ENCODE measurements around the gene TULP4.
"Not testable (repeated sequence)": the region's sequence is repeated elsewhere in the genome, so short reads cannot be mapped to it uniquely, and the experiment has no call there.

Gene TULP4

DNA sequence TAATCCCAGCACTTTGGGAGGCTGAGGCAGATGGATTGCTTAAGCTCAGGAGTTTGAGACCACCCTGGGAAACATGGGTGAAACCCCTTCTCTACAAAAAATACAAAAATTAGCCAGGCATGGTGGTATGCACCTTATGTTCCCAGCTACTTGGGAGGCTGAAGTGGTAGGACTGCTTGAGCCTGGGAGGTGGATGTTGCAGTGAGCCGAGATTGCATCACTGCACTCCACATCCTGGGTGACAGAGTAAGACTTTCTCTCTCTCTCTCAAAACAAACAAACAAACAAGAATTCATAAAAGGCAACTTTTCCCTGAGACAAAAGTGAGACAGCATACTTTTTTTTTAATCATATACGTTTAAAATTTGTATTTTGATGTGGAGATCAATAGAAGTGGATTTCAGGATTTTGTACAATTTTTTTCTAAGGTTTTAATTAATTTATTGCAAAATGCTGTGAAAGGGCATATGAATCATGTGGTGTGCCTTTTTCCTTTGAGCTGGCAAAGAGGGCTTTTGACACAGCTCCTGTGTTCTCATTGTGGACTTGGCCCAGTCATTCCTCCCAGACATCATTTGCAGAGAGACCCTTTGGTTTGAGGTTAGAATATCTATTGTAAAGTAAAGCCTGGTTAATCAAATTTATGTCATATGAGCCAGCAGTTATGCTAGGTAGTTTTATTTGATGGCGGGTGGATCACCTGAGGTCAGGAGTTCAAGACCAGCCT lies 77.1 kb downstream of the TULP4 start:
- no peak for DNase-seq (ENCODE audit: low read depth in 1 of 2, low spot score in 1 of 2)

GRCh38 chr6:158391276-158391675 lies 79.0 kb downstream of the TULP4 start:
- no peak for DNase-seq (ENCODE audit: low read depth in 1 of 2, low spot score in 1 of 2)

GRCh38 chr6:158391977-158392376 lies 79.7 kb downstream of the TULP4 start:
- not testable (repeated sequence) for DNase-seq (ENCODE audit: low read depth in 1 of 2, low spot score in 1 of 2)

GRCh38 chr6:158396136-158396535 lies 83.9 kb downstream of the TULP4 start:
- DNase-seq (ENCODE audit: low read depth in 1 of 2, low spot score in 1 of 2): no peak

GRCh38 chr6:158397578-158397977 lies 85.3 kb downstream of the TULP4 start:
- DNase-seq (ENCODE audit: low read depth in 1 of 2, low spot score in 1 of 2): no peak

DNA sequence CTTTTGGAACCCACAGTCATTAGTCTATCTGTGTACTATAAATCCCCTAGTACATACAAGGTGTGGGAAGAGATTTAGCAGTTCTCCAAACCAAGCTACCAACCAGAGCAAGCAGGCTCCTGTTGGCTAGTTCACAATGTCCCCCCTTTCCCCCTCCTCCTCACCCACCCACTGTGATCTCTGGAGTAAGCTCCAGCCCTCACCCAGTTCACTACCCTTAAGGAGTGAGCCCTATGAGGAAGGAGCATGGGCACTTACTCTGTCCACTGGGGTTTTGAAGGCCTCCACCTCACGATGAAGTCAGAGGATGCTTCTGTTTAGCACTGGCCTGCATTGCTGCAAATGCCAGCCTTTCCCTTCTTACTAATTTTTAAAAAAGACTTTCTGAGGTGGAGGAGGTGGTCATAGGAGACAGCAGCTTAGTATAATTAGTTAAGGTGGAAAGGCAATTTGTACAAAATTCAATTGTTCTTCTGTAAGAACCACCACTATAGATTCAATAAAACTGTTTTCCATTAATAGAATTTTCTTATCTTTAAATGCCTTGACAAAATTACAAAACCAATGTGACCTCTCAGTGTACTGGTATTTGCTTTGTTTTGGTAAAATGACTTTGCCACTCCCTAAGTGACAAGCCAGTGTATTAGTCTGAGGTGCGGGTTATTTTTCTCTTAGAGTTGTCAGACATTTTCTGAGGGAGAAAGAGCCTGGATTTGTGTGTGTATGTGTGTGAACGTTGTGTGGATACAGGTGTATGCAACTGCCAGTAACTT lies 86.2 kb downstream of the TULP4 start:
- no peak for DNase-seq (ENCODE audit: low read depth in 1 of 2, low spot score in 1 of 2)

- DNase-seq (ENCODE audit: low read depth in 1 of 2, low spot score in 1 of 2): no peak
Measured at GRCh38 chr6:158399040-158399700, 86.9 kb downstream of the TULP4 start.

- DNase-seq (ENCODE audit: low read depth in 1 of 2, low spot score in 1 of 2): no peak
Measured at GRCh38 chr6:158402184-158402583, 89.9 kb downstream of the TULP4 start.

- DNase-seq (ENCODE audit: low read depth in 1 of 2, low spot score in 1 of 2): not testable (repeated sequence)
Measured at GRCh38 chr6:158405321-158405831, 93.1 kb downstream of the TULP4 start.

DNA sequence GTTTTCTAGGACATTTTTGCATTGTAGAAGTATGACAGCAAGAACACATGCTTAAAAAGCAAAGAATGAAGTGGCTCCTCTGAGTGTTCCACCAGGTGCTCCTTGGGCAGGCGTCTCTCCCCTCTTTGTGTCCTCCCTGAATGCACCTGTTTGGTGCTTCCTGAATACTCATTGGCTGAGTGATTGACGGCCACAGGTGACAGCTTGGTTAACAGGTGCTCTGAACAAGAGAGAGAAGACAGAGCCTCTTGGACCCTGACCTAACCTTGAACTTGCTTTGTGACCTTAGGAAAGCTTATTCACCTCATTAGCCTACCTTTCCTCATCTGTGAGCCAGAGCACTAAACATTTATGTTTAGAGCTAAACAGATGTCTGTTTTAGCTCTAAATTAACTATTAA lies 93.7 kb downstream of the TULP4 start:
- no peak for DNase-seq (ENCODE audit: low read depth in 1 of 2, low spot score in 1 of 2)

DNA sequence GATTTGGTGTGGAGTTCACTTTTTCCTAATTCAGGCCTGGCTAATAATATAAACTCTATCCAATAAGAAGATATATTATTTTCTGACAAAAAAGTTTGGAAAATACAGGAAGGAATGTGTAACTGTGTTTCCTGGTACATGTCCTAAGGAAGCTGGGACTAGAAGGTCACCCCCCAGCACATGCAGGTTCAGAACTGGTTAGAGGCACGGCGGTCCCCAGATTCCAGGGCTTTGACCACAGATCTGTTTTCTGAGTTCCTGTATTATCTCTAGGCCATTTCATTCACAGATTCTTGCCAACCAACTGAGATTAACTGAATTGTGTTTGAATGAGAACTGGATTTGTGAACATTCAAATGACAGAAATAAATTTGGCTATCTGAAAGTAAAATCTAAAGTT lies 94.5 kb downstream of the TULP4 start:
- DNase-seq (ENCODE audit: low read depth in 1 of 2, low spot score in 1 of 2): no peak

DNA sequence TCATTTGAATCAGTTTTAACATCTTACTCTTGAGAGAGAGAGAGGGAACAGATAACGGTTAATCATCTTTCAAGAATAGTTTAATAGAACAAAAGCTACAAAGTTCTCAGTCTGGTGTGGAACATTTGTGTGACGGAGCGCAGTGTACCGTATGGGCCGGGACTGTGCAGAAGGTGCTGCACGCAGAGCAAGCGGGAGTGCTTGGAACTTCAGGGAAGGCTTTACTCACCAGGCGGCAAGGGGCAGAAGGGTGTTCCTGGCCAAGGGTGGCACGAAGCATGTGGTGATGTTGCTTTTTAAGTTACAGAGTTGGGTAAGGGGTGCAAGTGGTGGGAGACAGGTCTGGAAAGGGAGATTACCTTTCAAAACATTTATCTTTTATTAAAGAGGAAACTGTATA lies 95.7 kb downstream of the TULP4 start:
- DNase-seq (ENCODE audit: low read depth in 1 of 2, low spot score in 1 of 2): no peak

- no peak for DNase-seq (ENCODE audit: low read depth in 1 of 2, low spot score in 1 of 2)
Measured at GRCh38 chr6:158408552-158409130, 96.4 kb downstream of the TULP4 start.

DNA sequence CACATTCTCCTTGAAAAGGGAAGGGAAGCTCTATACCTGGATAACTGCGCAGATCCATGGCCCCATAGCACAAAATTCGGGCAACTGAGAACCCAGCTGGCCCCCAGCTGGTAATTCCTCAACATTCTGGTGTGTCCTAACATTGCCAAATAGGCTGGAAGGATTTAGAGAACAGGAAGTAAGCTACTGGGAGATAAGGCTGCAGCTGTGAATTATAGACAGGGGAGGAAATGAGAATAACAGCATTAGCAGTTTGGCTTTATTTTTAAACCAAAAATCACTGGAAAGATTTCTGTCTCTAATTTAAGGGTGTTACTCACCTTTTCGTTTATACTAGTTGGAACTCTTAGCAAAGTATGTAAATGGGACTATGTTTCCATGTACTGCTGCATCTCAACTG lies 97.2 kb downstream of the TULP4 start:
- DNase-seq (ENCODE audit: low read depth in 1 of 2, low spot score in 1 of 2): no peak

- DNase-seq (ENCODE audit: low read depth in 1 of 2, low spot score in 1 of 2): no peak
Measured at GRCh38 chr6:158410784-158411183, 98.5 kb downstream of the TULP4 start.

GRCh38 chr6:158411998-158412397 lies 99.7 kb downstream of the TULP4 start:
- no peak for DNase-seq (ENCODE audit: low read depth in 1 of 2, low spot score in 1 of 2)

DNA sequence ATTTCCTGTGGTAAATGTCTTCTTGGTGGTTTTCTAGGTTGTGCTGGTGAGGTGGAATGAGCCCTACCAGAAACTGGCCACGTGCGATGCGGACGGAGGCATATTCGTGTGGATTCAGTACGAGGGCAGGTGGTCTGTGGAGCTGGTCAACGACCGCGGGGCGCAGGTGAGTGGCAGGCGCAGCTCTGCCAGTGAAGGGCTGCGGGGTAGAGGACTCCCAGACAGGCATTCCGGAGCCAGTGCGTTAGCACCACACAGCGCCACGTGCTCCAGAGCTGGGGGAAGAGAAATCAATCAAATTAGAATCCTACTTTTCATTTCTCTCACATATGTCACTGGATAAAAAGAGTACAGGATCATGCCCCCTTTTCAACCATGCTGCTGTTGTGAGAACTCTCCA lies 100.8 kb downstream of the TULP4 start:
- DNase-seq (ENCODE audit: low read depth in 1 of 2, low spot score in 1 of 2): no peak

DNA sequence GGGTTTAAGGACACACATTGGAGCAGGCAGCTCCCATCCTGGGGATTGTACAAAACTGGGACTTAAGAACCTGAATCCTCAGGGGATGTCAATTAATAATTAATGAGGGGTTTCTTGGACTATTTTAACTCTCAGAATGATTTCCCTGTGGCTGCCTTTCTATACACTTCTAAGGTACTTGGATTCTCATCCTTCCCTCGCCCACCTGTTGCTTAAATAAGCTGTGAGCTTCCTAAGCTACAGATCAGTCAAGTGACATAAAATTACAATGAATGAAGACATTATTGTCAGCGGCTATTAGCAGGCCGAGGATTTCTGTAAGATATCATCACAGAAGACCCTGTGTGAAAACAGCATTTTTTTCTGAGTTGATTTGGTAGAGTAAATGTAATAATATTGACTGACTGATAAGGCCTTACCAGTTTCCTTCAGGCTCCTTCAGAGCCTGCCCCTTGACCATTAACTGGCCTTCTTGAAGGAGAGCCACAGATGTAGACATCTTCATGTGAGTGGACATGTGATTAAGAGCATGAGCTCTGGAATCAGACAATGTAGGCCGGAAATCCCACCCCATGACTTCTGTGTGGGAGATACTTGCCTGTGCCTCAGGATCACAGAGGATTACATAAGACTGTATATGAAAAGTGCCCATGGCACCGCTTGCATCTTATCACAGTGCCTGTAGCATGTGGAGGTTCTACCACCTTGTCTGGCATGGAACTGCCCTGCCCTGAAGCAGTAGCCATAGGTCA lies 101.7 kb downstream of the TULP4 start:
- no peak for DNase-seq (ENCODE audit: low read depth in 1 of 2, low spot score in 1 of 2)

DNA sequence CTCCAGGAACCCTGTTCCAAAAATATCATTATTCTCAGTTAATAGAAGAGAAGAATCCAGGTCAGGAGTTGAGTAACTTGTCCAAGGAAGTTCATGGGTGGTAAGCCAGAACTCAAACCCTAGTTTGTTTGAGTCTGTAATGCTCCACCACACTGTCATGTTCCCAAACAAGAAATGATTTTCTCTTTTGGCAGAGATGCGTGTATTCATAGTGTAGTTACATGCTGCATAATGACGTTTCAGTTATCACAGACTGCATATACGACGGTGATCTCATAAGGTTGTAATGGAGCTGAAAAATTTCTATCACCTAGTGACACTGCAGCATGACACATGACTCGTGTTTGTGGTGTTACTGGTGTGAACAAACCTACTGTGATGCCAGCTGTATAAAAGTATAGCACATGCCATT lies 102.6 kb downstream of the TULP4 start:
- DNase-seq (ENCODE audit: low read depth in 1 of 2, low spot score in 1 of 2): no peak

GRCh38 chr6:158415666-158416065 lies 103.4 kb downstream of the TULP4 start:
- DNase-seq (ENCODE audit: low read depth in 1 of 2, low spot score in 1 of 2): no peak

All from stimulated activated CD4-positive, alpha-beta T cell treated with anti-CD3 and anti-CD28 coated beads, Interleukin-15, amount 100 ng/mL, for 1 hour (primary cell).